Hair follicular keratinocyte (primary cell): ENCODE results near the gene ISY1. TPM values are rescaled to one million over a fixed set of nuclear protein-coding genes. Genes with fewer than 3 reads are reported as not detected.

Source experiments
- total RNA-seq: library from RNA; depleted of rRNA; stranded (reverse); fragments of >200 nt; gene quantifications from 2 replicates; pipeline ENCODE4 v1.2.3, GENCODE V29; 2015

ISY1 gene
- total RNA-seq: 14.4 and 23.6 TPM in 2 replicates

DNA sequence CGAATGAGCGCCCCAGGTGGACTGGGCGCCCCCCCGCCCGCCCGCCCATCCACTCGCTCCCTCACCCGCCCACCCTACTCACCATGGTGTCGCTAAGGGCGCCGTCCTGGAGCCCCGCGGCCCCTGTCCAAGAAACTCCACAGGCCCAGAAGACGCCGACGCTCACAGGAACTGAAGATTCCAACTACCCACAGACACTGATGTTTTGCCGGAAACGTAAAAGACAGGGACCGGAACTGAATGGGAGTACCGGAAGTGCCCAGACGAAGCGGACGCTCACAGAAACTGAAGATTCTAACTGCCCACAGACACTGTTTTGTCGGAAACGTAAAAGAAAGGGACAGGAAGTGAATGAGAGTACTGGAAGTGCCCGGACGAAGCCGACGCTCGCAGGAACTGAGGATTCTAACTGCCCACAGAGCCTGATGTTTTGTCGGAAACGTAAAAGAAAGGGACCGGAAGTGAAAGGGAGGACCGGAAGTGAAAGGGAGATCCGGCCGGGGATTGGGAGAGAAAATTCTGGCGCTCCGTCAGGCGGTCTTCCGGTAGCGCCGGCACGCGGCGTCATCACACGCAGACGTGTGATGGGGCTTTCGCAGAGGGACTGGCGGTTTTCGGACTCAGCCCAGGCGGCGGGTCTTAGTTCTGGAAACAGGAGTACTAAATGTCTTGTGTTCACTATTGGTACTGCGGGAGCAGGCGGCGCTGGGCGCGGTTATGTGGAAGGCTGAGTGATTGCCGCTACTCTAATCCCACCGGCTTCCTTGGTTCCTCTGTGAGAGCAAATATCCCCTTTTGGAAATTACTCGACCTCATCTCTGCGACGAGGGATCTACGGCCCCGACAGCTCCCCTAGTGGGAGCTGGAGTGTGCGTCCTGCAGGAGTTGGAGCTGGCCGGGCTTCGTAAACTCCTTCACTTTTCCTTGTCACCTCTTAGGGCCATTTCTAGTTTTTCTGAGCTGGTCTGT lies at the start of gene ISY1:
ISY1 (minus strand) TSS at position 173 of the 969 bp plus-strand sequence; CDS start at position 85, 88 bp downstream.

DNA sequence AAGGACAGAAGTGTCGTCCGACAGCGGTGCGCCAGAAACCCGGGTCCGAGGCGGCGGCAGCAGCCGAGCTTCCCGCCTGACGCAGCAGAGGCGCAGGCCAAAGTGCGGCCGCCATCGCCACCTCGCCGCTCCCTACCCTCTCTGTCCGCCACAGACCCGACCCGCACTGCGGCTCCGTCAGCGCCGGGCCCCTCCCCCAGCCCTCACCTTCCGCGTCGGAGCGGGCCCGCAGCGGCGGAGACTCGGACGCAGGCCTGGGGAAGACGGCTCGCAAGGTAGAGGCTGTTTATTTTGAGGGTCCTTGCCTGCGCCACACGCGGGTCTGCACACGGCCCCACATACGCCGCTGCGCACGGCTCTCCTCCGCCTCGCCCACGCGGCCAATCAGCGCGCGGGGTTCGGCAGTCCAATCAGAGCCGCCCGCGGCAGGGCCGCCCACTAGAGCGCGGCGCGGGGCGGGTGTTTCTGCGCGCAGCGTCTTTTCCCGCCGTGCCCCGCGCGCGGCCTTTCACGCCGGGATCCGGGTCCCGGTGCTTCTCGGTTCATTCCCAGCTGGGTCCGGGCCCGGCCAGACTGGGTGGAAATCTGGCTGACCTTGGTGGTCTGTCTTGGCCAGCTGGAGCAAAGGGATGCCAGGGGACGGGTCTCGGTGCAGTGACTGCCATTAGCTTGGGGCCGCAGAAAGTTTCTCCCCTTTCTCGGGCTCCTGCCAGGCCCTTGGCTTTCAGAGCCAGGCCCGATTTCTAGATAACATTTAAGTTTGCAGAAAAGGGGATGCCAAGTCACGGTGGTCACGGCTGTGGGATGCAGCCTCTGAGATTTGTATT lies 22.9 kb upstream of the ISY1 start, which contains the start of gene CNBP:
CNBP (minus strand) TSS at position 328 of the 827 bp plus-strand sequence. CDS start 12,139 bp downstream, outside the sequence.

DNA sequence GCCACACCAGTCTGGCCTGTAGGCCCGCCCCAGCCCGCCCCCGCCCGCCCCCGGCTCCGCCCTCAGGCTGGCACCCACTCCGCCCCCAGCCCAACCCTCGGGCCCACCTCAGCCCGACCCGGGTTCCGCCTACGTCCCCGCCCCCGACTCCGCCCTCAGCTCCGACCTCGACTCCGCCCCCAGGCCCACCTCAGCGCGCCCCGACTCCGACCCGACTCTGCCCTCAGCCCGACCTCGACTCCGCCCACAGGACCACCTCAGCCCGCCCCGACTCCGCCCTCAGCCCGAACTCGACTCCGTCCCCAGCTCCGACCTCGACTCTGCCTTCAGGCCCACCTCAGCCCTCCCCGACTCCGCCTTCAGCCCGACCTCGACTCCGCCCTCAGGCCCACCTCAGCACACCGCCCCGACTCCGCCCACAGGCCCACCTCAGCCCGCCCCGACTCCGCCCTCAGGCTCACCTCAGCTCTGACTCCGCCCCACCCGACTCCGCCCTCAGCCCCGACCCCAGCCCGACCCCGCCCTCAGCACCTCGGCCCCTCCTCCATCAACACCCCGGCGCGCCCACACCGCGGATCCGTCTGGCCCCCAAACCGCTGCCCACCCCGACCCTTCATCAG lies 39.0 kb downstream of the ISY1 start, which contains the start of gene RAB43:
RAB43 (minus strand) TSS at position 13 of the 620 bp plus-strand sequence. CDS start 315 bp downstream, outside the sequence.

Other genes with a start within 250 kb of the ISY1 start
- gene CFAP92, start 167.0 kb downstream of the ISY1 start, total RNA-seq: 0.39 and 0.61 TPM in 2 replicates
- not detected in 2 replicates for gene EFCC1, start 159.8 kb downstream of the ISY1 start, total RNA-seq
- not detected in 2 replicates for gene GP9, start 100.3 kb downstream of the ISY1 start, total RNA-seq
- gene RAB43, start 39.3 kb downstream of the ISY1 start, total RNA-seq: 25.5 and 29.1 TPM in 2 replicates
- 275 and 331 TPM in 2 replicates for gene CNBP, start 22.8 kb upstream of the ISY1 start, total RNA-seq
- gene COPG1, start 88.5 kb upstream of the ISY1 start, total RNA-seq: 143 and 155 TPM in 2 replicates
- gene HMCES, start 117.8 kb upstream of the ISY1 start, total RNA-seq: 45.1 and 50.8 TPM in 2 replicates